GM10266 (cell line): ENCODE results near the gene COX4I2.
A peak's percentile ranks its signal among the peaks of the same experiment; 100 is the strongest.
"Not testable (repeated sequence)": the region's sequence is repeated elsewhere in the genome, so short reads cannot be mapped to it uniquely, and the experiment has no call there.

Experiments used
- DNase-seq: peaks from one replicate; pipeline ENCODE4 v3.0.0; 2012; ENCODE audit errors: extremely low spot score
- CTCF ChIP-seq: IDR thresholded peaks from 2 replicates; pipeline ENCODE4 v1.5.1; 2012; ENCODE audit warnings: mild to moderate bottlenecking, low read depth; ENCODE audit not compliant: control insufficient read depth, insufficient read depth; ENCODE audit errors: missing control alignments

Gene COX4I2

GRCh38 chr20:31595654-31596411 is 41.9 kb upstream of the COX4I2 start:
- no peak for TF ChIP-seq CTCF
- no peak for DNase-seq

GRCh38 chr20:31596412-31596715 is 41.3 kb upstream of the COX4I2 start:
- not testable (repeated sequence) for DNase-seq

GRCh38 chr20:31596831-31597480 is 40.8 kb upstream of the COX4I2 start:
- TF ChIP-seq CTCF, result no peak
- no peak for DNase-seq

- no peak for DNase-seq
- no peak for TF ChIP-seq CTCF
Measured at GRCh38 chr20:31597481-31597855, 40.2 kb upstream of the COX4I2 start.

- DNase-seq, result no peak
- no peak for TF ChIP-seq CTCF
Measured at GRCh38 chr20:31602431-31602778, 35.3 kb upstream of the COX4I2 start.

- peak; percentile 77 for DNase-seq
Measured at GRCh38 chr20:31602779-31603441, 34.8 kb upstream of the COX4I2 start.

More at GRCh38 chr20:31602779-31603441, 34.8 kb upstream of the COX4I2 start:
- no peak for TF ChIP-seq CTCF
